Mesenchymal stem cell (in vitro differentiated cells and primary cell): Measurements from ENCODE around the gene CABCOCO1.
A peak's percentile ranks its signal among the peaks of the same experiment; 100 is the strongest.
"Not testable (repeated sequence)": the region's sequence is repeated elsewhere in the genome, so short reads cannot be mapped to it uniquely, and the experiment has no call there.

Experiments used
- DNase-seq: peaks from one replicate; pipeline ENCODE4 v3.0.0-alpha.2; 2013
- H2AFZ ChIP-seq: one replicate; pipeline ENCODE4 v1.6.1; 2013; ENCODE audit warnings: low read depth, mild to moderate bottlenecking, control low read depth, inconsistent platforms, low read length, moderate library complexity
- H2AK5ac ChIP-seq: 2 replicates; pipeline ENCODE4 v1.6.1; 2013; ENCODE audit warnings: low read length, moderate library complexity, mild to moderate bottlenecking, inconsistent platforms; ENCODE audit not compliant: severe bottlenecking
- H2BK120ac ChIP-seq: one replicate; pipeline ENCODE4 v1.6.1; 2013; ENCODE audit warnings: low read depth, mild to moderate bottlenecking, inconsistent platforms, low read length, moderate library complexity
- H2BK12ac ChIP-seq, 2 experiments: one replicate each; pipeline ENCODE4 v1.6.1; 2013; ENCODE audit warnings: inconsistent platforms in 2 of 2, low read length in 2 of 2, mild to moderate bottlenecking in 2 of 2, moderate library complexity in 2 of 2, control low read depth in 1 of 2
- H2BK15ac ChIP-seq: one replicate; pipeline ENCODE4 v1.6.1; 2013; ENCODE audit warnings: mild to moderate bottlenecking, low read depth, inconsistent platforms; ENCODE audit not compliant: poor library complexity, severe bottlenecking
- H2BK5ac ChIP-seq: 2 replicates; pipeline ENCODE4 v1.6.1; 2013; ENCODE audit warnings: low read depth, mild to moderate bottlenecking, low read length, control low read depth, inconsistent platforms; ENCODE audit not compliant: poor library complexity, severe bottlenecking
- H3K14ac ChIP-seq, 2 experiments: one replicate each; pipeline ENCODE4 v1.6.1; 2013; ENCODE audit warnings: inconsistent platforms in 2 of 2, low read length in 2 of 2, control low read depth in 1 of 2, mild to moderate bottlenecking in 1 of 2, moderate library complexity in 1 of 2
- H3K18ac ChIP-seq, 2 experiments: one replicate each; pipeline ENCODE4 v1.6.1; 2013; ENCODE audit warnings: inconsistent platforms in 2 of 2, low read length in 2 of 2, control low read depth in 1 of 2, low read depth in 1 of 2, mild to moderate bottlenecking in 1 of 2
- H3K23ac ChIP-seq, 2 experiments: one replicate each; pipeline ENCODE4 v1.6.1; 2013; ENCODE audit warnings: inconsistent platforms in 2 of 2, low read length in 2 of 2, mild to moderate bottlenecking in 2 of 2, moderate library complexity in 2 of 2, control low read depth in 1 of 2
- H3K27ac ChIP-seq: 2 replicates; pipeline ENCODE4 v1.5.1; 2013; ENCODE audit warnings: mild to moderate bottlenecking, moderate library complexity, low read length, control low read depth, inconsistent platforms; ENCODE audit not compliant: poor library complexity, severe bottlenecking
- H3K27me3 ChIP-seq, 2 experiments: 2 replicates each; pipeline versions ENCODE4 v1.6.1 to v1.7.0; 2013; ENCODE audit warnings: low read length in 2 of 2, mild to moderate bottlenecking in 2 of 2, moderate library complexity in 2 of 2, control low read depth in 1 of 2, inconsistent platforms in 1 of 2; ENCODE audit not compliant: control insufficient read depth in 1 of 2, insufficient read depth in 1 of 2
- H3K36me3 ChIP-seq, 2 experiments: 2 replicates each; pipeline versions ENCODE4 v1.6.1 to v1.7.0; 2013; ENCODE audit warnings: low read length in 2 of 2, control low read depth in 1 of 2, inconsistent platforms in 1 of 2, low read depth in 1 of 2, mild to moderate bottlenecking in 1 of 2; ENCODE audit not compliant: insufficient read depth in 2 of 2, control insufficient read depth in 1 of 2
- H3K4ac ChIP-seq, 2 experiments: one replicate each; pipeline ENCODE4 v1.6.1; 2013; ENCODE audit warnings: inconsistent platforms in 2 of 2, low read length in 2 of 2, mild to moderate bottlenecking in 2 of 2, moderate library complexity in 2 of 2, control low read depth in 1 of 2, low read depth in 1 of 2
- H3K4me1 ChIP-seq: 2 replicates; pipeline ENCODE4 v1.6.1; 2013; ENCODE audit warnings: low read depth, low read length, control low read depth; ENCODE audit not compliant: control insufficient read depth, insufficient read depth
- H3K4me2 ChIP-seq: 2 replicates; pipeline ENCODE4 v1.6.1; 2013; ENCODE audit warnings: low read length, mild to moderate bottlenecking, inconsistent platforms; ENCODE audit not compliant: poor library complexity, severe bottlenecking
- H3K4me3 ChIP-seq, 2 experiments: 2 replicates each; pipeline versions ENCODE4 v1.5.1 to v1.7.0; 2013; ENCODE audit warnings: low read length in 2 of 2, mild to moderate bottlenecking in 2 of 2, control low read depth in 1 of 2, low read depth in 1 of 2; ENCODE audit not compliant: insufficient read depth in 1 of 2
- H3K79me1 ChIP-seq: replicated peaks from 2 replicates; pipeline ENCODE4 v1.6.1; 2013; ENCODE audit warnings: mild to moderate bottlenecking, control low read depth, low read length, inconsistent platforms; ENCODE audit not compliant: poor library complexity, severe bottlenecking
- H3K9ac ChIP-seq: 2 replicates; pipeline ENCODE4 v1.7.0; 2013; ENCODE audit warnings: mild to moderate bottlenecking, low read length, moderate library complexity
- H3K9me3 ChIP-seq: 2 replicates; pipeline ENCODE4 v1.7.0; 2013; ENCODE audit warnings: mild to moderate bottlenecking, low read length; ENCODE audit not compliant: control insufficient read depth
- H4K8ac ChIP-seq: one replicate; pipeline ENCODE4 v1.6.1; 2013; ENCODE audit warnings: inconsistent platforms, mild to moderate bottlenecking, low read length, moderate library complexity
- H4K91ac ChIP-seq: one replicate; pipeline ENCODE4 v1.6.1; 2013; ENCODE audit warnings: mild to moderate bottlenecking, low read length, inconsistent platforms
- WGBS: methylation state at CpG from one replicate; pipeline ENCODE4 v1.1.7; 2013; ENCODE audit warnings: mixed read lengths; 5-methylcytosine and 5-hydroxymethylcytosine counted together

CABCOCO1 gene

DNA sequence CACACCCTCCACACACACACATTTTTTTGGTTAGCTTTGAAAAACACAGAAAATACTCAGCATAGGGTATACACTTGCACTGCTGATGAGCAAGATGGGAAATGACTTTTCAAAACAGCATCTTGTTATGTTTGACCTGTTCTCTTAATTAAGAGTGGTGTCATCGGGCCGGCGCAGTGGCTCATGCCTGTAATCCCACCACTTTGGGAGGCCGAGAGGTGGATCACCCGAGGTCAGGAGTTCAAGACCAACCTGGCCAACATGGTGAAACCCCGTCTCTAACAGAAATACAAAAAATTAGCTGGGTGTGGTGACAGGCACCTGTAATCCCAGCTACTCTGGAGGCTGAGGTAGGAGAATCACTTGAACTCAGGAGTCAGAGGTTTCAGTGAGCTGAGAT is 56.7 kb downstream of the CABCOCO1 start:
- H2AFZ ChIP-seq, H2BK120ac ChIP-seq, H3K9ac ChIP-seq, H3K27me3 ChIP-seq, H3K79me1 ChIP-seq, H3K4me3 ChIP-seq, H3K4me2 ChIP-seq, H2BK15ac ChIP-seq, DNase-seq, H3K23ac ChIP-seq, H3K14ac ChIP-seq, H2AK5ac ChIP-seq, H2BK12ac ChIP-seq, H3K36me3 ChIP-seq, H4K8ac ChIP-seq, H3K9me3 ChIP-seq, H3K27ac ChIP-seq, H4K91ac ChIP-seq, H3K4ac ChIP-seq, H3K18ac ChIP-seq, H3K4me1 ChIP-seq, H2BK5ac ChIP-seq: not testable (repeated sequence)
- WGBS: 95% methylated on average over 6 of the region's 6 CpGs

DNA sequence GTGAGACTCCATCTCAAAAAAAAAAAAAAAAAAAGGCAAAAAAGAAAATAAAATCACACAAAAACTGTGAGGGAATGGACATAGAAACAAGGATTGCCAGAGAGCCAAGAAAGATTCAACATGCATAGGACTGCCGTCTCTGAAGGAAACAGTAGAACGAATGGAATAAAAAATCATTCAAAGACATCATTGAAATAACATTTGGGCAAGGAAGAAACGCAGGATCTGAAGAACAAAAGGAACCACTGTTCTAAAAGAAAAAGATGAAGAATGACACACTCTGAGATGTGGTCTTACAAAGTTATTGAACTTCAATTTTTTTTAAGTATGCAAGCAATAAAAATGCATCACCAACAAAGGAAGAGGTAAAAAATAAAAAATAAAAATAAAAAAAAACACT is 57.2 kb downstream of the CABCOCO1 start:
- Histone ChIP-seq H3K9me3 (no peaks in the 10 kb centered on the region), H4K91ac (no peak overlapping the region), H3K27ac (no peak overlapping the region), H3K14ac (no peak overlapping the region), H3K79me1 (no peaks in the 10 kb centered on the region), H3K23ac (no peak overlapping the region), H3K4ac (no peak overlapping the region), H3K36me3 (no peaks in the 10 kb centered on the region), H3K4me2 (no peak overlapping the region), H2AFZ (no peak overlapping the region), H3K9ac (no peak overlapping the region), H3K4me1 (no peaks in the 10 kb centered on the region), H2BK15ac (no peak overlapping the region), H2BK5ac (no peak overlapping the region), H2AK5ac (no peak overlapping the region), H2BK120ac (no peak overlapping the region), H3K4me3 (no peak overlapping the region), H4K8ac (no peak overlapping the region), H3K18ac (no peak overlapping the region), H3K27me3 (no peaks in the 10 kb centered on the region), H2BK12ac (no peak overlapping the region)
- WGBS: 100% methylated on average over 1 of the region's 3 CpGs
- no peak for DNase-seq

DNA sequence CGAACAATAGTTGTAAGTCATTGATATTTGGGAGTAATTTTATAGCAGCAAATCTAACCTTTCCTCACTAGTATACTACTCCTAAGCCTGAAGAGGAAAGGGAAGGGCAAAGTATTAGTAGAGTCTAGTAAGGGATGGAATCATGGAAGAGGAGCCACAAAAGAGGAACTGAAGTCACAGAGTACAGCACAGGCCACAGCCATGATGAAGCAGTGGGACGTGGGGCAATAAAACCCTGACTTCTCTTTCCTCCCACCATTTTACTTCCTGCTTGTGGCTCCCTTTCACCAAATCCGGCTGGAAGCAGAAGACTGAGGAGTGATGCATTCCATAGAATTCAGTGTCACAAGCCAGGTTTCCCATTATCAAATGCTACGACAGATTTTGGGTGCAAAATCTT is 58.7 kb downstream of the CABCOCO1 start:
- Histone ChIP-seq H3K14ac (no peak overlapping the region), H2BK12ac (no peak overlapping the region), H3K9me3 (no peaks in the 10 kb centered on the region), H3K79me1 (no peaks in the 10 kb centered on the region), H2BK15ac (no peak overlapping the region), H4K8ac (no peak overlapping the region), H3K27ac (no peak overlapping the region), H3K27me3 (no peaks in the 10 kb centered on the region), H3K23ac (no peak overlapping the region), H3K18ac (no peak overlapping the region), H2AFZ (no peak overlapping the region), H3K36me3 (no peaks in the 10 kb centered on the region), H3K4me2 (no peak overlapping the region), H2BK120ac (no peak overlapping the region), H3K9ac (no peak overlapping the region), H3K4me1 (no peaks in the 10 kb centered on the region), H4K91ac (no peak overlapping the region), H3K4me3 (no peak overlapping the region), H2AK5ac (no peak overlapping the region), H3K4ac (peak overlapping the region in 1 of 2 experiments; percentile 6), H2BK5ac (no peak overlapping the region)
- WGBS: 94% methylated on average over 3 of the region's 4 CpGs
- no peak for DNase-seq

DNA sequence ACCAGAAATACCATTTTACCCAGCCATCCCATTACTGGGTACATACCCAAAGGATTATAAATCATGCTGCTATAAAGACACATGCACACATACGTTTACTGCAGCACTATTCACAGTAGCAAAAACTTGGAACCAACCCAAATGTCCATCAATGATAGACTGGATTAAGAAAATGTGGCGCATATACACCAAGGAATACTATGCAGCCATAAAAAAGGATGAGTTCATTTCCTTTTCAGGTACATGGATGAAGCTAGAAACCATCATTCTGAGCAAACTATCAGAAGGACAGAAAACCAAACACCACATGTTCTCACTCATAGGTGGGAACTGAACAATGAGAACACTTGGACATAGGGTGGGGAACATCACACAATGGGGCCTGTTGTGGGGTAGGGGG is 62.5 kb downstream of the CABCOCO1 start:
- H3K23ac ChIP-seq, H3K36me3 ChIP-seq, H3K4me3 ChIP-seq, H2BK15ac ChIP-seq, H3K4me2 ChIP-seq, H3K9me3 ChIP-seq, H2BK5ac ChIP-seq, H3K9ac ChIP-seq, H3K14ac ChIP-seq, H4K91ac ChIP-seq, H3K79me1 ChIP-seq, H3K4ac ChIP-seq, H4K8ac ChIP-seq, H3K18ac ChIP-seq, H2AFZ ChIP-seq, H3K4me1 ChIP-seq, DNase-seq, H2AK5ac ChIP-seq, H3K27ac ChIP-seq, H3K27me3 ChIP-seq, H2BK120ac ChIP-seq, H2BK12ac ChIP-seq: not testable (repeated sequence)
- WGBS: 96% methylated on average over 2 of the region's 2 CpGs
